Tibial nerve (tissue), 4 donors: ENCODE results near the gene PCLO.

Experiments
- EP300 ChIP-seq, 2 donors: sonication (generic); formaldehyde crosslinking; IDR thresholded peaks; one replicate each; pipeline ENCODE4 v1.6.1; 2017; ENCODE audit warnings: antibody characterized with exemption in 2 of 2, mild to moderate bottlenecking in 1 of 2
- TF ChIP-seq, protein P1 (sequence below), 5 experiments: fragments of 200-600 bp in 3 of 5; fragments of 450-650 bp in 2 of 5; sonication (generic) in 3 of 5; IDR thresholded peaks; one replicate each; pipeline ENCODE4 v1.5.1; 2016 to 2019; ENCODE audit warnings: antibody characterized with exemption in 5 of 5, mild to moderate bottlenecking in 3 of 5, moderate library complexity in 2 of 5

DNA sequence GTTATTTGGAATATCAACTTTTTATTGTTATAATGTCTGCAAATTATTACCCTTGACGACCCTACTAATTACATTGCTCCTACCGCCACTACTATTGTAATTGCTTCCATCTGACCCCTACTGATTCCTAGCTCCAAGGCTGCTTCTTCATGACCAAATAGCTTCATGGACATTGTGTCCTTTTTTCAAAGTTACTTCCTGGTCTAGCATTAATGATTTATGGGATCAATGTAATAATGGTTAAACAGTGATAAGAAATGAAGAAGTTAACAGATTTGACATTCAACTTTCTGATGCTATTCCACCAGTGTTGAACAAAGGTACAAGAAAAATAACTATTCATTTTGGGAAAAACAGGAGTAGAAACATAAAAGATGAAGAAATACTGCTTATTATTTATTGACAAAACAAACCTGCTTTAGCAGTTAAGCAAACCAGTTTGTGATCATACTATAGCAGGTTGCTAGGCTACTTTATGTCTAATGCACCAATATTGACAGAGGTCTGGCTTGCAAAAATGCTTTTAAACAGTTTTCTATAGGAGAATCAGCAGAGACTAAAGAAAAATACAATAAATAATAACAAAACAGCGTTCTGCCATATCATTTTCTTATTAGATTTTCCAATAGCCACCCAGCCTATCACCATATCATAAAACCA, 125.8 kb downstream of the PCLO start:
- TF ChIP-seq, protein P1, sequence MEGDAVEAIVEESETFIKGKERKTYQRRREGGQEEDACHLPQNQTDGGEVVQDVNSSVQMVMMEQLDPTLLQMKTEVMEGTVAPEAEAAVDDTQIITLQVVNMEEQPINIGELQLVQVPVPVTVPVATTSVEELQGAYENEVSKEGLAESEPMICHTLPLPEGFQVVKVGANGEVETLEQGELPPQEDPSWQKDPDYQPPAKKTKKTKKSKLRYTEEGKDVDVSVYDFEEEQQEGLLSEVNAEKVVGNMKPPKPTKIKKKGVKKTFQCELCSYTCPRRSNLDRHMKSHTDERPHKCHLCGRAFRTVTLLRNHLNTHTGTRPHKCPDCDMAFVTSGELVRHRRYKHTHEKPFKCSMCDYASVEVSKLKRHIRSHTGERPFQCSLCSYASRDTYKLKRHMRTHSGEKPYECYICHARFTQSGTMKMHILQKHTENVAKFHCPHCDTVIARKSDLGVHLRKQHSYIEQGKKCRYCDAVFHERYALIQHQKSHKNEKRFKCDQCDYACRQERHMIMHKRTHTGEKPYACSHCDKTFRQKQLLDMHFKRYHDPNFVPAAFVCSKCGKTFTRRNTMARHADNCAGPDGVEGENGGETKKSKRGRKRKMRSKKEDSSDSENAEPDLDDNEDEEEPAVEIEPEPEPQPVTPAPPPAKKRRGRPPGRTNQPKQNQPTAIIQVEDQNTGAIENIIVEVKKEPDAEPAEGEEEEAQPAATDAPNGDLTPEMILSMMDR (IDR thresholded peaks at IDR 0.05), result no peak
- no peak for TF ChIP-seq EP300 (IDR thresholded peaks at IDR 0.05)
